ENCODE measurements around the gene ZFAND3. TPM values are rescaled to one million over a fixed set of nuclear protein-coding genes. Genes with fewer than 3 reads are reported as not detected.

ZFAND3 gene
- total RNA-seq, 2 experiments from 2014 or later = 34.4 to 37.0 TPM

DNA sequence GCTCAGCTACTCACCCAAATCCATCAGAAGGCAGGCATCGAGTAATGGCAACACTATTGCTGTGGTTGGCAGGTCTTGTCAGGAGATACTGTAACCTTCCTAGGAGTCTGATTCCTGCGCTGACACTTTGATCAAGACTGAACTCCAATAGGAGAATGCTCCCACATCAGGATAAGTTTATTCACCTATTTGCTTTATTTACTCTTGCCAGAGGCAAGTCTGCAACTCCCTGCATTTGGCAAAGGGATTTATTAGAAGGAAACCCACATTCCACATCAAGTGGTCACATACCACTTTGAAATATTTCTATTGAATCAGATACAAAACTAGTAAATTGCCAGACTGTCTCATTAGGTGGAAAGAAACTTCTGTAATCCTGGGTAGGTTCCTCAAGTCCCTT lies 43.5 kb downstream of the ZFAND3 start:
- Mint-ChIP-seq H3K9me3 (no peaks in the 10 kb centered on the region), H3K4me1 (ENCODE audit: low read depth) (peaks cover 84% of the 10 kb centered on the region), H3K36me3 (ENCODE audit: low read depth) (peaks cover 12% of the 10 kb centered on the region), H3K4me3 (no peak overlapping the region), H3K27ac (no peak overlapping the region), H3K27me3 (no peaks in the 10 kb centered on the region)
- Histone ChIP-seq H3K9me3 (ENCODE audit: control insufficient read depth in 1 of 2, insufficient read depth in 1 of 2, low read length in 2 of 2) (no peaks in the 10 kb centered on the region), H3K36me3 (ENCODE audit: insufficient read depth, low read length) (no peaks in the 10 kb centered on the region), H3K4me1 (ENCODE audit: insufficient read depth, low read length) (peaks cover 19% of the 10 kb centered on the region), H3K4me3 (ENCODE audit: low read length) (no peak overlapping the region), H3K27me3 (ENCODE audit: control insufficient read depth in 1 of 2, insufficient read depth in 2 of 2, low read length in 2 of 2) (no peaks in the 10 kb centered on the region), H3K27ac (ENCODE audit: low read depth in 1 of 2, low read length in 2 of 2) (no peak overlapping the region)
- no peak for DNase-seq
- POLR2A ChIA-PET = no interaction called here
- intact Hi-C loops (cut with DNase I, micrococcal nuclease) = no loop called here
- TF ChIP-seq CTCF (IDR thresholded peaks at IDR 0.05) = no peak
- CTCF ChIA-PET = no interaction called here
- no peak for ATAC-seq (ENCODE audit: poor library complexity)

DNA sequence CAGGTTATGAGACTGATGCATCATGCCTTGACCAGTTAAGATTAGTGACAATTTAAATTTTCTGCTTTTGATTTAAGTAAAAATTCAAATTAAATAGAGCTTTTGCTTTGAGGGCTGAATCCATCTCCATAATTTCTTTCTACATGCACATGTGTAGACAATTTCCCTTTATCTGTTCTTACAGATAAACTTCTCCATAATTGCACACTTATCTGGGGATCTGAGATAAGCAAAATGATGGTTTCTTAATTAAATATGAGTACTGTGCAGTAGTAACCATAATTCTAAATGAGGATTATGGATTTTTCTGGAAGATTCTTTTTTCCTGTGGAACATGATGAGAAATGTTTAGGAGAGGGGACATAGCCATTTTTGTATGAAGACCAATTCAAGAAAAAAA lies 44.7 kb downstream of the ZFAND3 start:
- Histone ChIP-seq H3K36me3 (ENCODE audit: insufficient read depth, low read length) (no peaks in the 10 kb centered on the region), H3K9me3 (ENCODE audit: control insufficient read depth in 1 of 2, insufficient read depth in 1 of 2, low read length in 2 of 2) (no peaks in the 10 kb centered on the region), H3K27ac (ENCODE audit: low read depth in 1 of 2, low read length in 2 of 2) (no peak overlapping the region), H3K4me3 (ENCODE audit: low read length) (no peak overlapping the region), H3K27me3 (ENCODE audit: control insufficient read depth in 1 of 2, insufficient read depth in 2 of 2, low read length in 2 of 2) (no peaks in the 10 kb centered on the region), H3K4me1 (ENCODE audit: insufficient read depth, low read length) (peaks cover 16% of the 10 kb centered on the region)
- POLR2A ChIA-PET = no interaction called here
- no peak for ATAC-seq (ENCODE audit: poor library complexity)
- no peak for TF ChIP-seq CTCF (IDR thresholded peaks at IDR 0.05)
- Mint-ChIP-seq H3K9me3 (no peaks in the 10 kb centered on the region), H3K27ac (no peak overlapping the region), H3K27me3 (no peaks in the 10 kb centered on the region), H3K4me3 (no peak overlapping the region), H3K36me3 (ENCODE audit: low read depth) (peaks cover 15% of the 10 kb centered on the region), H3K4me1 (ENCODE audit: low read depth) (peaks cover 81% of the 10 kb centered on the region)
- no peak for DNase-seq
- CTCF ChIA-PET = no interaction called here
- intact Hi-C loops (cut with DNase I, micrococcal nuclease) = no loop called here

DNA sequence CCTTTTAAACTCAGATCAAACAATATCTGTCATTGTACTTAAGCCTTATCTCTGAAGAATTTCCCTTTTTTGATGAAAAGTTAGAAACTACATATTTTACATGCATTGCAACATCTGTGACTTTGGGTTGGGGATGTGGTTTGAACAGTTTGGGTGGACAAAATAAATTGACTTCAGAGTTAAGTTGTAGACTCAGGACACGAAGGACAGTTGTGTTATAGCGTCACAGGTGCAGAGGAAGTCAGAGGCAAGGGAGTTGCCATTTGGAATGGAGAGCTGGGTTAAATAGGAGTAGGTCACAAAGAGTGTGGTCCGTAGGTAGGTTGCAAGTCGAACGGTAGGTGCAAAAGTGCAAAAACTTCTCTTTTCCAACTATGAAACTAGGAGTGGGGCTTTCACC lies 46.0 kb downstream of the ZFAND3 start:
- H3K9me3 Mint-ChIP-seq = no peaks in the 10 kb centered on the region
- CTCF ChIA-PET = interaction anchor here (1.2 kb wide), 1 partner anchor 74 kb away, joined by 3 read pairs; no protein-coding TSS in a partner anchor

More for the DNA sequence above, 46.0 kb downstream of the ZFAND3 start:
- H3K4me1 ChIP-seq (ENCODE audit: insufficient read depth, low read length) = peaks cover 16% of the 10 kb centered on the region
- H3K36me3 ChIP-seq (ENCODE audit: insufficient read depth, low read length) = no peaks in the 10 kb centered on the region
- DNase-seq = no peak
- Mint-ChIP-seq H3K27ac (no peak overlapping the region), H3K36me3 (ENCODE audit: low read depth) (peaks cover 21% of the 10 kb centered on the region), H3K4me3 (peak overlapping the region; percentile 8), H3K4me1 (ENCODE audit: low read depth) (peaks cover 77% of the 10 kb centered on the region), H3K27me3 (no peaks in the 10 kb centered on the region)
- H3K27ac ChIP-seq (ENCODE audit: low read depth in 1 of 2, low read length in 2 of 2) = no peak overlapping the region
- TF ChIP-seq CTCF (IDR thresholded peaks at IDR 0.05) = no peak
- peaks cover 0 to 5% of the 10 kb centered on the region in 2 experiments for H3K9me3 ChIP-seq (ENCODE audit: control insufficient read depth in 1 of 2, insufficient read depth in 1 of 2, low read length in 2 of 2)
- H3K27me3 ChIP-seq (ENCODE audit: control insufficient read depth in 1 of 2, insufficient read depth in 2 of 2, low read length in 2 of 2) = no peaks in the 10 kb centered on the region
- POLR2A ChIA-PET = no interaction called here
- intact Hi-C loops (cut with DNase I, micrococcal nuclease) = no loop called here
- no peak overlapping the region for H3K4me3 ChIP-seq (ENCODE audit: low read length)
- ATAC-seq (ENCODE audit: poor library complexity) = no peak
